Right cardiac atrium (tissue), 5 donors: ENCODE results near the gene EVA1B. TPM values are rescaled to one million over a fixed set of nuclear protein-coding genes. Genes with fewer than 3 reads are reported as not detected.

Source experiments
- ATAC-seq, 2 donors: fragments of 200-7000 bp; cut with Tn5 transposase; one replicate each; pipeline versions ENCODE4 v1.8.0 to v1.9.1; 2020; ENCODE audit warnings: moderate library complexity in 2 of 2, mild to moderate bottlenecking in 1 of 2
- DNase-seq, 3 donors: peaks; one replicate each; pipeline ENCODE4 v3.0.0-alpha.2; 2020
- H3K27ac ChIP-seq: one replicate; pipeline ENCODE4 v1.5.1; 2013; ENCODE audit warnings: mild to moderate bottlenecking, low read length, control low read depth, moderate library complexity
- H3K27me3 ChIP-seq: one replicate; pipeline ENCODE4 v1.6.1; 2013; ENCODE audit not compliant: control insufficient read depth, insufficient read depth
- H3K4me1 ChIP-seq: one replicate; pipeline ENCODE4 v1.6.1; 2013; ENCODE audit warnings: low read length; ENCODE audit not compliant: control insufficient read depth, insufficient read depth
- H3K4me3 ChIP-seq: one replicate; pipeline ENCODE4 v1.5.1; 2013; ENCODE audit warnings: low read length, control low read depth
- H3K9me3 ChIP-seq: one replicate; pipeline ENCODE4 v1.6.1; 2013; ENCODE audit warnings: low read length; ENCODE audit not compliant: control insufficient read depth
- WGBS: extraction: QIAGEN DNeasy Blood & Tissue Kit; methylation state at CpG from one replicate; pipeline ENCODE4 v1.1.7; 2013; 5-methylcytosine and 5-hydroxymethylcytosine counted together
- intact Hi-C, 4 donors: fragments of 100-400 bp; cut with DNase I; formaldehyde crosslinking; loops; one replicate each; pipeline versions ENCODE4 v1.11.0 to v1.14.0; 2022 to 2023
- polyA plus RNA-seq: library from polyadenylated mRNA; stranded (reverse); fragments of 200-250 nt; gene quantifications from one replicate; pipeline ENCODE4 v1.2.3, GENCODE V29; 2013
- total RNA-seq, 4 donors: library from RNA; stranded (reverse); fragmentation: NEBNext Ultra II Directional; extraction: Animal tissue kit (Norgen Biotek cat#: 25700); gene quantifications; one replicate each; pipeline ENCODE4 v1.2.1, GENCODE V29; 2021
- donor health status: healthy with polysubstance abuse.
- donor health status: DM: no; HTN: yes; CAD: no.
- donor health status: DM: no; HTN: no; CAD: no.
- donor health status: DM: no; HTN: yes; CAD: no; lungs with severe emphysema.
- donor health status: DM: yes; HTN: yes; CAD: no.

Gene EVA1B
- total and polyA plus RNA-seq, 5 donors: 11.5 to 17.4 (median 13.5) TPM

- DNase-seq (peak; percentile 94 to 98 (median 97)), ATAC-seq (peak; percentile 97 to 98)
- Histone ChIP-seq H3K4me3 (peak overlapping the region; percentile 67), H3K9me3 (no peaks in the 10 kb centered on the region), H3K27ac (no peak overlapping the region), H3K4me1 (peaks cover 4% of the 10 kb centered on the region), H3K27me3 (no peaks in the 10 kb centered on the region)
- WGBS: 1% methylated on average over 46 of the region's 46 CpGs
- intact Hi-C loops: no loop called here
These were observed 16.5 kb downstream of the EVA1B start for GRCh38 chr1:36306902-36307456.

GRCh38 chr1:36306210-36306901, 17.1 kb downstream of the EVA1B start, which contains the start of gene SH3D21:
Gene SH3D21 (plus strand): TSS chr1:36306368. CDS start chr1:36306421, 53 bp downstream.
- Histone ChIP-seq H3K4me3 (peak within 1 kb of the TSS; percentile 67), H3K4me1 (peaks cover 4% of the 10 kb centered on the region), H3K27ac (peak within 1 kb of the TSS; percentile 42), H3K9me3 (no peaks in the 10 kb centered on the region), H3K27me3 (no peaks in the 10 kb centered on the region)
- DNase-seq: peak; percentile 51 to 84 (median 81)
- WGBS: 3% methylated on average over 65 of the region's 65 CpGs
- ATAC-seq: peak; percentile 66 to 70
- intact Hi-C loops: no loop called here

- ATAC-seq (peak in 1 of 2 donors; percentile 3), DNase-seq (no peak)
- Histone ChIP-seq H3K9me3 (no peaks in the 10 kb centered on the region), H3K4me3 (no peak overlapping the region), H3K4me1 (peaks cover 4% of the 10 kb centered on the region), H3K27ac (no peak overlapping the region), H3K27me3 (no peaks in the 10 kb centered on the region)
- intact Hi-C loops: no loop called here
- WGBS: 66% methylated on average over 7 of the region's 7 CpGs
These were observed 17.6 kb downstream of the EVA1B start for GRCh38 chr1:36305915-36306209.

- Histone ChIP-seq H3K4me1 (peaks cover 4% of the 10 kb centered on the region), H3K27me3 (no peaks in the 10 kb centered on the region), H3K27ac (no peak overlapping the region), H3K9me3 (no peaks in the 10 kb centered on the region), H3K4me3 (no peak overlapping the region)
- ATAC-seq (peak in 1 of 2 donors; percentile 5), DNase-seq (no peak)
- intact Hi-C loops: no loop called here
- 78% methylated on average over 10 of the region's 10 CpGs for WGBS
These were observed 18.2 kb downstream of the EVA1B start for GRCh38 chr1:36304970-36305914.

- H3K27ac ChIP-seq: no peak overlapping the region
- ATAC-seq: no peak
- intact Hi-C loops: no loop called here
- DNase-seq: no peak
- no peaks in the 10 kb centered on the region for H3K27me3 ChIP-seq
- H3K4me1 ChIP-seq: peaks cover 4% of the 10 kb centered on the region
- H3K4me3 ChIP-seq: no peak overlapping the region
- 76% methylated on average over 7 of the region's 7 CpGs for WGBS
- H3K9me3 ChIP-seq: no peaks in the 10 kb centered on the region
These were observed 18.9 kb downstream of the EVA1B start for GRCh38 chr1:36304521-36304920.

GRCh38 chr1:36303650-36304360, 19.6 kb downstream of the EVA1B start:
- peaks cover 4% of the 10 kb centered on the region for H3K4me1 ChIP-seq
- no peak overlapping the region for H3K4me3 ChIP-seq
- DNase-seq (no peak), ATAC-seq (no peak)
- no peaks in the 10 kb centered on the region for H3K9me3 ChIP-seq
- intact Hi-C loops: no loop called here
- H3K27me3 ChIP-seq: no peaks in the 10 kb centered on the region
- WGBS: 90% methylated on average over 23 of the region's 23 CpGs
- H3K27ac ChIP-seq: no peak overlapping the region

GRCh38 chr1:36303244-36303643, 20.2 kb downstream of the EVA1B start:
- Histone ChIP-seq H3K4me1 (peaks cover 4% of the 10 kb centered on the region), H3K9me3 (no peaks in the 10 kb centered on the region), H3K27ac (no peak overlapping the region), H3K27me3 (no peaks in the 10 kb centered on the region), H3K4me3 (no peak overlapping the region)
- no peak for DNase-seq
- no peak for ATAC-seq
- WGBS: 68% methylated on average over 5 of the region's 5 CpGs
- intact Hi-C loops: no loop called here

GRCh38 chr1:36301220-36301619, 22.2 kb downstream of the EVA1B start:
- WGBS: 73% methylated on average over 1 of the region's 1 CpG
- ATAC-seq (no peak), DNase-seq (no peak)
- no peak overlapping the region for H3K4me3 ChIP-seq
- intact Hi-C loops: no loop called here
- no peaks in the 10 kb centered on the region for H3K27me3 ChIP-seq
- no peak overlapping the region for H3K27ac ChIP-seq
- H3K4me1 ChIP-seq: no peaks in the 10 kb centered on the region
- H3K9me3 ChIP-seq: no peaks in the 10 kb centered on the region

- intact Hi-C loops: no loop called here
- ATAC-seq (no peak), DNase-seq (no peak)
- Histone ChIP-seq H3K9me3 (no peaks in the 10 kb centered on the region), H3K27ac (no peak overlapping the region), H3K4me1 (no peaks in the 10 kb centered on the region), H3K4me3 (no peak overlapping the region), H3K27me3 (no peaks in the 10 kb centered on the region)
- WGBS: 93% methylated on average over 1 of the region's 1 CpG
These were observed 22.9 kb downstream of the EVA1B start for GRCh38 chr1:36300526-36300925.

- Histone ChIP-seq H3K4me1 (no peaks in the 10 kb centered on the region), H3K4me3 (no peak overlapping the region), H3K9me3 (no peaks in the 10 kb centered on the region), H3K27ac (no peak overlapping the region), H3K27me3 (no peaks in the 10 kb centered on the region)
- ATAC-seq: no peak
- WGBS: 94% methylated on average over 5 of the region's 5 CpGs
- DNase-seq: no peak
- intact Hi-C loops: no loop called here
These were observed 24.8 kb downstream of the EVA1B start for GRCh38 chr1:36298640-36299039.
